ENCODE results near the gene ARL6IP5.

GRCh38 chr3:69052472-69052898 lies 32.3 kb upstream of the ARL6IP5 start:
- TF ChIP-seq, protein P1, sequence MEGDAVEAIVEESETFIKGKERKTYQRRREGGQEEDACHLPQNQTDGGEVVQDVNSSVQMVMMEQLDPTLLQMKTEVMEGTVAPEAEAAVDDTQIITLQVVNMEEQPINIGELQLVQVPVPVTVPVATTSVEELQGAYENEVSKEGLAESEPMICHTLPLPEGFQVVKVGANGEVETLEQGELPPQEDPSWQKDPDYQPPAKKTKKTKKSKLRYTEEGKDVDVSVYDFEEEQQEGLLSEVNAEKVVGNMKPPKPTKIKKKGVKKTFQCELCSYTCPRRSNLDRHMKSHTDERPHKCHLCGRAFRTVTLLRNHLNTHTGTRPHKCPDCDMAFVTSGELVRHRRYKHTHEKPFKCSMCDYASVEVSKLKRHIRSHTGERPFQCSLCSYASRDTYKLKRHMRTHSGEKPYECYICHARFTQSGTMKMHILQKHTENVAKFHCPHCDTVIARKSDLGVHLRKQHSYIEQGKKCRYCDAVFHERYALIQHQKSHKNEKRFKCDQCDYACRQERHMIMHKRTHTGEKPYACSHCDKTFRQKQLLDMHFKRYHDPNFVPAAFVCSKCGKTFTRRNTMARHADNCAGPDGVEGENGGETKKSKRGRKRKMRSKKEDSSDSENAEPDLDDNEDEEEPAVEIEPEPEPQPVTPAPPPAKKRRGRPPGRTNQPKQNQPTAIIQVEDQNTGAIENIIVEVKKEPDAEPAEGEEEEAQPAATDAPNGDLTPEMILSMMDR (IDR thresholded peaks at IDR 0.05 in 2 of 3, conservative IDR thresholded peaks at IDR 0.05 in 1 of 3; ENCODE audit: borderline replicate concordance in 1 of 3, insufficient read depth in 1 of 3, low read depth in 2 of 3, low read length in 2 of 3) = no peak
- TF ChIP-seq, protein P2, sequence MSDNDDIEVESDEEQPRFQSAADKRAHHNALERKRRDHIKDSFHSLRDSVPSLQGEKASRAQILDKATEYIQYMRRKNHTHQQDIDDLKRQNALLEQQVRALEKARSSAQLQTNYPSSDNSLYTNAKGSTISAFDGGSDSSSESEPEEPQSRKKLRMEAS (IDR thresholded peaks at IDR 0.05) = peak; percentile 63; the same call in 1 of the 2 replicates

Measured in HCT116 (cell line).